Keratinocyte (primary cell): Measurements from ENCODE around the gene CEP63.

Experiments
- CTCF ChIP-seq, 3 experiments: IDR thresholded peaks in 1 of 3; conservative IDR thresholded peaks in 1 of 3; optimal IDR thresholded peaks in 1 of 3; 2 replicates in 2 of 3; 3 replicates in 1 of 3; pipeline versions ENCODE3 to v1.5.1; 2011; ENCODE audit warnings: low read length in 3 of 3, mild to moderate bottlenecking in 3 of 3, moderate library complexity in 2 of 3, control low read depth in 1 of 3, inconsistent platforms in 1 of 3; ENCODE audit not compliant: insufficient read depth in 2 of 3; ENCODE audit errors: extremely low read depth in 1 of 3
- EZH2 ChIP-seq: IDR thresholded peaks from one replicate; pipeline ENCODE4 v1.6.1; 2012; ENCODE audit warnings: inconsistent platforms, mild to moderate bottlenecking, low read length, moderate library complexity

GRCh38 chr3:134590766-134591165 lies 104.9 kb downstream of the CEP63 start:
- TF ChIP-seq CTCF (optimal IDR thresholded peaks at IDR 0.05 in 1 of 3, IDR thresholded peaks at IDR 0.05 in 1 of 3, conservative IDR thresholded peaks at IDR 0.05 in 1 of 3; ENCODE audit: extremely low read depth in 1 of 3, insufficient read depth in 2 of 3, low read length in 3 of 3) = no peak
- no peak for TF ChIP-seq EZH2
